Trophoblast cell (in vitro differentiated cells and primary cell): ENCODE measurements around the gene AFMID.

Experiments used
- DNase-seq, 2 donors: peaks; one replicate each; pipeline ENCODE4 v3.0.0-alpha.2; 2016
- H2AFZ ChIP-seq: 2 replicates; pipeline ENCODE4 v1.6.1; 2013; ENCODE audit warnings: low read length, moderate library complexity, mild to moderate bottlenecking; ENCODE audit not compliant: insufficient read depth, poor library complexity
- H2AK5ac ChIP-seq: 2 replicates; pipeline ENCODE4 v1.6.1; 2013; ENCODE audit warnings: mild to moderate bottlenecking, low read length
- H2BK120ac ChIP-seq: 2 replicates; pipeline ENCODE4 v1.6.1; 2013; ENCODE audit warnings: low read length, mild to moderate bottlenecking, moderate library complexity; ENCODE audit not compliant: insufficient read depth, poor library complexity
- H2BK12ac ChIP-seq: 2 replicates; pipeline ENCODE4 v1.6.1; 2013; ENCODE audit warnings: mild to moderate bottlenecking, low read length, moderate library complexity
- H2BK5ac ChIP-seq: 2 replicates; pipeline ENCODE4 v1.6.1; 2013; ENCODE audit warnings: low read length, low read depth, moderate library complexity, mild to moderate bottlenecking; ENCODE audit not compliant: poor library complexity
- H3K14ac ChIP-seq: 2 replicates; pipeline ENCODE4 v1.6.1; 2013; ENCODE audit warnings: mild to moderate bottlenecking, low read length
- H3K18ac ChIP-seq: 2 replicates; pipeline ENCODE4 v1.6.1; 2013; ENCODE audit warnings: mild to moderate bottlenecking, low read length
- H3K23ac ChIP-seq: 2 replicates; pipeline ENCODE4 v1.6.1; 2013; ENCODE audit warnings: low read length
- H3K27ac ChIP-seq: 2 replicates; pipeline ENCODE4 v1.5.1; 2013; ENCODE audit warnings: low read depth, mild to moderate bottlenecking, inconsistent platforms, low read length, moderate library complexity
- H3K27me3 ChIP-seq: 2 replicates; pipeline ENCODE4 v1.6.1; 2013; ENCODE audit warnings: inconsistent platforms, mild to moderate bottlenecking, low read length, moderate library complexity; ENCODE audit not compliant: insufficient read depth
- H3K36me3 ChIP-seq, 2 experiments: 1 replicate in 1 of 2; 2 replicates in 1 of 2; pipeline ENCODE4 v1.6.1; 2013; ENCODE audit warnings: low read length in 2 of 2, mild to moderate bottlenecking in 2 of 2, moderate library complexity in 1 of 2; ENCODE audit not compliant: insufficient read depth in 2 of 2, control insufficient read depth in 1 of 2
- H3K4ac ChIP-seq: 2 replicates; pipeline ENCODE4 v1.6.1; 2013; ENCODE audit warnings: low read depth, mild to moderate bottlenecking, low read length, moderate library complexity
- H3K4me1 ChIP-seq, 2 experiments: 1 replicate in 1 of 2; 2 replicates in 1 of 2; pipeline ENCODE4 v1.6.1; 2013; ENCODE audit warnings: low read length in 2 of 2, mild to moderate bottlenecking in 2 of 2, moderate library complexity in 1 of 2; ENCODE audit not compliant: insufficient read depth in 2 of 2, control insufficient read depth in 1 of 2
- H3K4me2 ChIP-seq: 2 replicates; pipeline ENCODE4 v1.6.1; 2013; ENCODE audit warnings: inconsistent platforms, mild to moderate bottlenecking, low read length, moderate library complexity
- H3K4me3 ChIP-seq: 2 replicates; pipeline ENCODE4 v1.5.1; 2013; ENCODE audit warnings: mild to moderate bottlenecking, low read depth, low read length, inconsistent platforms
- H3K79me1 ChIP-seq: one replicate; pipeline ENCODE4 v1.6.1; 2013; ENCODE audit warnings: low read length
- H3K79me2 ChIP-seq: 2 replicates; pipeline ENCODE4 v1.6.1; 2013; ENCODE audit warnings: low read length, mild to moderate bottlenecking; ENCODE audit not compliant: control insufficient read depth, insufficient read depth, poor library complexity
- H3K9ac ChIP-seq: 2 replicates; pipeline ENCODE4 v1.6.1; 2013; ENCODE audit warnings: mild to moderate bottlenecking, low read length
- H3K9me3 ChIP-seq: 2 replicates; pipeline ENCODE4 v1.6.1; 2013; ENCODE audit warnings: low read depth, mild to moderate bottlenecking, control low read depth, inconsistent platforms, low read length; ENCODE audit not compliant: insufficient read depth
- H4K12ac ChIP-seq: 2 replicates; pipeline ENCODE4 v1.6.1; 2013; ENCODE audit warnings: low read depth, mild to moderate bottlenecking, low read length, moderate library complexity
- H4K8ac ChIP-seq: 2 replicates; pipeline ENCODE4 v1.6.1; 2013; ENCODE audit warnings: low read depth, mild to moderate bottlenecking, low read length, moderate library complexity
- H4K91ac ChIP-seq: one replicate; pipeline ENCODE4 v1.6.1; 2013; ENCODE audit warnings: low read depth, mild to moderate bottlenecking, low read length, moderate library complexity
- WGBS: extraction: QIAGEN DNeasy Blood & Tissue Kit; methylation state at CpG from one replicate; pipeline ENCODE4 v1.1.7; 2013; ENCODE audit warnings: missing lambda C conversion rate; ENCODE audit not compliant: insufficient read length, insufficient coverage; ENCODE audit errors: extremely low coverage; 5-methylcytosine and 5-hydroxymethylcytosine counted together

Gene AFMID

DNA sequence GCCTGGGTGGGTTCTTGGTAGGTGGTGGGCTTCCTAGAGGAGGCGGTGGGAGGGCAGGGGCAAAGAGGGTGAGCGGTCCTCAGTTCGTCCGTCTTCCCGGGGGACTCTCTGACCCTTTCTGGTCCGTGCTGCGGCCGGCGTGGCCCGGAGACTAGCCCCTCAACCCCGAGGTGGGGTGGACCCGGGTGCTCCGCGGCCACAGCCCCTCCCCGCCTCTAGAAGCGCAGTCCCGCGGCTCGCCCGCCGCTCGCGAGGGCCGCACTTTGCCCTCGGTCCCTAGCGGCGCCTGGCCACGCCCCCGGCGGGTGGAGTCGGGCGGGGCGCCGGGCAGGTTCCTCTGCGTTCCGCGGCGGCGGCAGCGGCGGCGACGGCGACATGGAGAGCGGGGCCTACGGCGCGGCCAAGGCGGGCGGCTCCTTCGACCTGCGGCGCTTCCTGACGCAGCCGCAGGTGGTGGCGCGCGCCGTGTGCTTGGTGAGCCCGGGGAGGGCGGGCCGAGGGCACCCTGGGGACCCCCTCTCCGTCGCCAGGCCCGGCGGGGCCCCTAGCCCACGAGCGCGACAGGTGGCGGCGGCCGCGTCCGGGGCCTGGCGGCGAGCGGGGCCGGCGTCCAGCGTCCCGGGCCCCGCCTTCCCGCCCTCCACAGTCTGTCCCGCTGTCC is 18.8 kb upstream of the AFMID start, which contains the start of gene SYNGR2:
SYNGR2 (plus strand) TSS at position 340 of the 661 bp plus-strand sequence; CDS start at position 376, 36 bp downstream.
- peak within 1 kb of the TSS; percentile 84 for H2AFZ ChIP-seq
- peak within 1 kb of the TSS; percentile 50 for H2BK5ac ChIP-seq
- H3K4ac ChIP-seq, result peak within 1 kb of the TSS; percentile 19
- peaks cover 6 to 15% of the 10 kb centered on the region in 2 experiments for H3K36me3 ChIP-seq
- H2AK5ac ChIP-seq, result peak within 1 kb of the TSS; percentile 73
- DNase-seq, result peak; percentile 83 to 93
- H3K9me3 ChIP-seq, result peaks cover 2% of the 10 kb centered on the region
- peak within 1 kb of the TSS; percentile 57 for H3K9ac ChIP-seq
- peak within 1 kb of the TSS; percentile 72 for H3K14ac ChIP-seq
- no CpG with 5 or more reads among the region's 84 CpGs for WGBS
- peak within 1 kb of the TSS; percentile 76 for H4K12ac ChIP-seq
- H2BK12ac ChIP-seq, result peak within 1 kb of the TSS; percentile 37
- H4K91ac ChIP-seq, result peak within 1 kb of the TSS; percentile 45
- H4K8ac ChIP-seq, result peak within 1 kb of the TSS; percentile 63
- H3K79me1 ChIP-seq, result peaks cover 5% of the 10 kb centered on the region
- no peak within 1 kb of the TSS for H2BK120ac ChIP-seq
- H3K4me3 ChIP-seq, result peak within 1 kb of the TSS; percentile 84
- H3K27ac ChIP-seq, result no peak within 1 kb of the TSS
- no peak within 1 kb of the TSS for H3K23ac ChIP-seq
- peak within 1 kb of the TSS; percentile 61 for H3K18ac ChIP-seq
- H3K4me1 ChIP-seq, result peaks cover 8 to 16% of the 10 kb centered on the region in 2 experiments
- H3K79me2 ChIP-seq, result no peaks in the 10 kb centered on the region
- H3K27me3 ChIP-seq, result no peaks in the 10 kb centered on the region
- peak within 1 kb of the TSS; percentile 84 for H3K4me2 ChIP-seq

- DNase-seq, result peak in 1 of 2 donors; percentile 41
- Histone ChIP-seq H3K18ac (peak overlapping the region; percentile 55), H3K4ac (peak overlapping the region; percentile 3), H3K9me3 (peaks cover 2% of the 10 kb centered on the region), H3K14ac (peak overlapping the region; percentile 24), H2BK120ac (no peak overlapping the region), H3K4me3 (peak overlapping the region; percentile 84), H2BK12ac (no peak overlapping the region), H3K23ac (no peak overlapping the region), H3K79me1 (peaks cover 5% of the 10 kb centered on the region), H2AK5ac (no peak overlapping the region), H2BK5ac (no peak overlapping the region), H3K27me3 (no peaks in the 10 kb centered on the region), H3K9ac (no peak overlapping the region), H3K36me3 (peaks cover 11 to 19% of the 10 kb centered on the region in 2 experiments), H4K8ac (no peak overlapping the region), H3K4me2 (peak overlapping the region; percentile 84), H4K91ac (peak overlapping the region; percentile 32), H3K27ac (no peak overlapping the region), H3K4me1 (peaks cover 8 to 17% of the 10 kb centered on the region in 2 experiments), H4K12ac (no peak overlapping the region), H3K79me2 (no peaks in the 10 kb centered on the region), H2AFZ (no peak overlapping the region)
- WGBS, result no CpG with 5 or more reads among the region's 38 CpGs
Measured at GRCh38 chr17:78168903-78169793, 18.0 kb upstream of the AFMID start.

GRCh38 chr17:78170692-78171590 is 16.2 kb upstream of the AFMID start:
- no CpG with 5 or more reads among the region's 31 CpGs for WGBS

More at GRCh38 chr17:78170692-78171590, 16.2 kb upstream of the AFMID start:
- Histone ChIP-seq H2BK120ac (no peak overlapping the region), H3K23ac (no peak overlapping the region), H3K18ac (no peak overlapping the region), H3K4ac (no peak overlapping the region), H3K14ac (no peak overlapping the region), H4K8ac (no peak overlapping the region), H3K27ac (no peak overlapping the region), H4K12ac (no peak overlapping the region), H3K79me1 (peaks cover 5% of the 10 kb centered on the region), H3K27me3 (no peaks in the 10 kb centered on the region), H3K9ac (no peak overlapping the region), H3K4me1 (peaks cover 8 to 17% of the 10 kb centered on the region in 2 experiments), H3K4me3 (no peak overlapping the region), H3K4me2 (no peak overlapping the region), H2AK5ac (no peak overlapping the region), H4K91ac (no peak overlapping the region), H3K79me2 (no peaks in the 10 kb centered on the region), H3K9me3 (no peaks in the 10 kb centered on the region), H2BK5ac (no peak overlapping the region), H2AFZ (no peak overlapping the region), H2BK12ac (no peak overlapping the region), H3K36me3 (peaks cover 28 to 33% of the 10 kb centered on the region in 2 experiments)
- DNase-seq, result no peak
